ENCODE results near the gene CAPNS2.

CAPNS2 gene

GRCh38 chr16:55566432-55567175 lies at the start of gene CAPNS2:
Gene CAPNS2, plus strand, starts transcription at chr16:55566684. Its CDS starts 73 bp downstream, at chr16:55566757.
- ATAC-seq, result no peak
- no peak for TF ChIP-seq TCF4 (CRISPR knock-in tag; IDR thresholded peaks at IDR 0.05; ENCODE audit: borderline replicate concordance)
- TF ChIP-seq RARB (CRISPR knock-in tag; IDR thresholded peaks at IDR 0.05), result no peak
- no peak for TF ChIP-seq SNAI2 (CRISPR knock-in tag; IDR thresholded peaks at IDR 0.05)
- no peak for TF ChIP-seq GLIS3 (CRISPR knock-in tag; IDR thresholded peaks at IDR 0.05)
- no peak for TF ChIP-seq ZC3H10 (CRISPR knock-in tag; IDR thresholded peaks at IDR 0.05)
- no peak for TF ChIP-seq ZFP3 (CRISPR knock-in tag; IDR thresholded peaks at IDR 0.05)
- TF ChIP-seq, protein P1, sequence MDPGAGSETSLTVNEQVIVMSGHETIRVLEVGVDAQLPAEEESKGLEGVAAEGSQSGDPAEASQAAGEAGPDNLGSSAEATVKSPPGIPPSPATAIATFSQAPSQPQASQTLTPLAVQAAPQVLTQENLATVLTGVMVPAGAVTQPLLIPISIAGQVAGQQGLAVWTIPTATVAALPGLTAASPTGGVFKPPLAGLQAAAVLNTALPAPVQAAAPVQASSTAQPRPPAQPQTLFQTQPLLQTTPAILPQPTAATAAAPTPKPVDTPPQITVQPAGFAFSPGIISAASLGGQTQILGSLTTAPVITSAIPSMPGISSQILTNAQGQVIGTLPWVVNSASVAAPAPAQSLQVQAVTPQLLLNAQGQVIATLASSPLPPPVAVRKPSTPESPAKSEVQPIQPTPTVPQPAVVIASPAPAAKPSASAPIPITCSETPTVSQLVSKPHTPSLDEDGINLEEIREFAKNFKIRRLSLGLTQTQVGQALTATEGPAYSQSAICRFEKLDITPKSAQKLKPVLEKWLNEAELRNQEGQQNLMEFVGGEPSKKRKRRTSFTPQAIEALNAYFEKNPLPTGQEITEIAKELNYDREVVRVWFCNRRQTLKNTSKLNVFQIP (CRISPR knock-in tag; IDR thresholded peaks at IDR 0.05; ENCODE audit: borderline replicate concordance, low read depth), result no peak
- no peak for TF ChIP-seq CSDC2 (CRISPR knock-in tag; IDR thresholded peaks at IDR 0.05)
- TF ChIP-seq ZNF565 (CRISPR knock-in tag; conservative IDR thresholded peaks at IDR 0.05; ENCODE audit: low read depth), result no peak
- TF ChIP-seq ESRRG (CRISPR knock-in tag; IDR thresholded peaks at IDR 0.05), result no peak
- TF ChIP-seq PATZ1 (CRISPR knock-in tag; IDR thresholded peaks at IDR 0.05; ENCODE audit: borderline replicate concordance), result no peak
- TF ChIP-seq OSR1 (CRISPR knock-in tag; IDR thresholded peaks at IDR 0.05), result no peak
- no peak for TF ChIP-seq ISL1 (CRISPR knock-in tag; IDR thresholded peaks at IDR 0.05)
- no peak for TF ChIP-seq TSHZ2 (CRISPR knock-in tag; IDR thresholded peaks at IDR 0.05)
- TF ChIP-seq TOX (CRISPR knock-in tag; IDR thresholded peaks at IDR 0.05; ENCODE audit: borderline replicate concordance), result no peak
- TF ChIP-seq PPARA (CRISPR knock-in tag; IDR thresholded peaks at IDR 0.05; ENCODE audit: borderline replicate concordance), result no peak
- TF ChIP-seq, protein P2, sequence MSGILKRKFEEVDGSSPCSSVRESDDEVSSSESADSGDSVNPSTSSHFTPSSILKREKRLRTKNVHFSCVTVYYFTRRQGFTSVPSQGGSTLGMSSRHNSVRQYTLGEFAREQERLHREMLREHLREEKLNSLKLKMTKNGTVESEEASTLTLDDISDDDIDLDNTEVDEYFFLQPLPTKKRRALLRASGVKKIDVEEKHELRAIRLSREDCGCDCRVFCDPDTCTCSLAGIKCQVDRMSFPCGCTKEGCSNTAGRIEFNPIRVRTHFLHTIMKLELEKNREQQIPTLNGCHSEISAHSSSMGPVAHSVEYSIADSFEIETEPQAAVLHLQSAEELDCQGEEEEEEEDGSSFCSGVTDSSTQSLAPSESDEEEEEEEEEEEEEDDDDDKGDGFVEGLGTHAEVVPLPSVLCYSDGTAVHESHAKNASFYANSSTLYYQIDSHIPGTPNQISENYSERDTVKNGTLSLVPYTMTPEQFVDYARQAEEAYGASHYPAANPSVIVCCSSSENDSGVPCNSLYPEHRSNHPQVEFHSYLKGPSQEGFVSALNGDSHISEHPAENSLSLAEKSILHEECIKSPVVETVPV (CRISPR knock-in tag; IDR thresholded peaks at IDR 0.05), result no peak
- no peak for TF ChIP-seq ZNF8 (CRISPR knock-in tag; IDR thresholded peaks at IDR 0.05)

DNA sequence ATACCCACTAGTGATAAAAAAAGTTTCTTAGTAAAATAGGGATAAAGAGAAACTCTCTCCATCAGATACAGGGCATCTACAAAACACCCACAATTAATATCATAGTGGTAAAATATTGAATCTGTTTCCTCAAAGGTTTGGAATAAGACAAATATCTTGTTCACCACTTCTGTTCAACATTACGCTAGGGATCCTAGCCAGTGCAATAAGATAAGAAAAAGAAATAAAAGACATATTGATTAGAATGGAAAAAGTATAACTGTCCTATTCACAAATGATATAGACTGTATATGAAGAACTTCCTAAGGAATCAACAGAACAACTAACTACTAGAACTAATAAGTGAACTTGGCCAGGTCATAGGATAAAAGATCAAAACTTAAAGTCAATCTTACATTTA lies 44.7 kb upstream of the CAPNS2 start:
- ATAC-seq, result no peak
- TF ChIP-seq SNAI2 (CRISPR knock-in tag; IDR thresholded peaks at IDR 0.05) (no peak), ZFP30 (CRISPR knock-in tag; IDR thresholded peaks at IDR 0.05) (no peak), ZC3H10 (CRISPR knock-in tag; IDR thresholded peaks at IDR 0.05) (no peak), ESRRG (CRISPR knock-in tag; IDR thresholded peaks at IDR 0.05) (no peak), GLIS3 (CRISPR knock-in tag; IDR thresholded peaks at IDR 0.05) (no peak), TCF4 (CRISPR knock-in tag; IDR thresholded peaks at IDR 0.05; ENCODE audit: borderline replicate concordance) (no peak), RARB (CRISPR knock-in tag; IDR thresholded peaks at IDR 0.05) (no peak), ZFP3 (CRISPR knock-in tag; IDR thresholded peaks at IDR 0.05) (no peak), BACH2 (CRISPR knock-in tag; IDR thresholded peaks at IDR 0.05; ENCODE audit: borderline replicate concordance) (no peak), TOX (CRISPR knock-in tag; IDR thresholded peaks at IDR 0.05; ENCODE audit: borderline replicate concordance) (no peak), PPARA (CRISPR knock-in tag; IDR thresholded peaks at IDR 0.05; ENCODE audit: borderline replicate concordance) (no peak), ARNTL (CRISPR knock-in tag; IDR thresholded peaks at IDR 0.05; ENCODE audit: borderline replicate concordance, low read depth) (no peak), ZNF8 (CRISPR knock-in tag; IDR thresholded peaks at IDR 0.05) (no peak), OSR1 (CRISPR knock-in tag; IDR thresholded peaks at IDR 0.05) (no peak), ISL1 (CRISPR knock-in tag; IDR thresholded peaks at IDR 0.05) (no peak), TSHZ2 (CRISPR knock-in tag; IDR thresholded peaks at IDR 0.05) (no peak)
- TF ChIP-seq, protein P3, sequence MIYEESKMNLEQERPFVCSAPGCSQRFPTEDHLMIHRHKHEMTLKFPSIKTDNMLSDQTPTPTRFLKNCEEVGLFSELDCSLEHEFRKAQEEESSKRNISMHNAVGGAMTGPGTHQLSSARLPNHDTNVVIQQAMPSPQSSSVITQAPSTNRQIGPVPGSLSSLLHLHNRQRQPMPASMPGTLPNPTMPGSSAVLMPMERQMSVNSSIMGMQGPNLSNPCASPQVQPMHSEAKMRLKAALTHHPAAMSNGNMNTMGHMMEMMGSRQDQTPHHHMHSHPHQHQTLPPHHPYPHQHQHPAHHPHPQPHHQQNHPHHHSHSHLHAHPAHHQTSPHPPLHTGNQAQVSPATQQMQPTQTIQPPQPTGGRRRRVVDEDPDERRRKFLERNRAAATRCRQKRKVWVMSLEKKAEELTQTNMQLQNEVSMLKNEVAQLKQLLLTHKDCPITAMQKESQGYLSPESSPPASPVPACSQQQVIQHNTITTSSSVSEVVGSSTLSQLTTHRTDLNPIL (CRISPR knock-in tag; IDR thresholded peaks at IDR 0.05; ENCODE audit: low read depth), result no peak
- TF ChIP-seq, protein P2 (CRISPR knock-in tag; IDR thresholded peaks at IDR 0.05), result no peak
- TF ChIP-seq, protein P1 (CRISPR knock-in tag; IDR thresholded peaks at IDR 0.05; ENCODE audit: borderline replicate concordance, low read depth), result no peak

Data from SK-N-SH treated with all-trans-retinoic acid at 6 μM for 48 hours (cell line).